Neural cell (in vitro differentiated cells): ENCODE data around the gene RRAGD. TPM values are rescaled to one million over a fixed set of nuclear protein-coding genes. Genes with fewer than 3 reads are reported as not detected.

ENCODE experiments used
- H2AFZ ChIP-seq: fragments of 200-600, 300-800 bp; sonication (generic), shearing (Covaris generic); 2 replicates; pipeline ENCODE4 v1.6.0; 2014; ENCODE audit warnings: low read depth, mild to moderate bottlenecking, antibody characterized with exemption, low read length, moderate library complexity
- H3F3A ChIP-seq: fragments of 200-600 bp; shearing (Covaris generic); 2 replicates; pipeline ENCODE4 v1.6.1; 2016; ENCODE audit warnings: mild to moderate bottlenecking, moderate library complexity, mixed read lengths, antibody characterized with exemption, low read length; ENCODE audit not compliant: insufficient read depth, poor library complexity, severe bottlenecking
- H3K27ac ChIP-seq: fragments of 200-600, 300-800 bp; sonication (generic), shearing (Covaris generic); 2 replicates; pipeline ENCODE4 v1.5.1; 2014; ENCODE audit warnings: mild to moderate bottlenecking, low read length, moderate library complexity
- H3K27me3 ChIP-seq: fragments of 300-800, 200-600 bp; sonication (generic), shearing (Covaris generic); 2 replicates; pipeline ENCODE4 v1.6.0; 2014; ENCODE audit warnings: mild to moderate bottlenecking, low read depth, low read length, moderate library complexity; ENCODE audit not compliant: insufficient read depth
- H3K36me3 ChIP-seq: fragments of 300-800, 200-600 bp; sonication (generic), shearing (Covaris generic); 2 replicates; pipeline ENCODE4 v1.5.1; 2014; ENCODE audit warnings: mild to moderate bottlenecking, antibody characterized with exemption, low read length, moderate library complexity; ENCODE audit not compliant: insufficient read depth
- H3K4me2 ChIP-seq: fragments of 300-800, 200-600 bp; sonication (generic), shearing (Covaris generic); 2 replicates; pipeline ENCODE4 v1.6.0; 2014; ENCODE audit warnings: mild to moderate bottlenecking, low read length
- H3K4me3 ChIP-seq: fragments of 300-800, 200-600 bp; sonication (generic), shearing (Covaris generic); 2 replicates; pipeline ENCODE4 v1.5.1; 2014; ENCODE audit warnings: mild to moderate bottlenecking, low read length, moderate library complexity
- H3K79me2 ChIP-seq: fragments of 200-600 bp; shearing (Covaris generic); replicated peaks from 2 replicates; pipeline ENCODE4 v1.6.0; 2014; ENCODE audit warnings: mild to moderate bottlenecking, low read length, moderate library complexity; ENCODE audit not compliant: insufficient read depth
- H3K9ac ChIP-seq: fragments of 300-800, 200-600 bp; sonication (generic), shearing (Covaris generic); 2 replicates; pipeline ENCODE4 v1.6.1; 2016; ENCODE audit warnings: mild to moderate bottlenecking, low read length, mixed read lengths
- H3K9me2 ChIP-seq: fragments of 200-600 bp; shearing (Covaris generic); 2 replicates; pipeline ENCODE4 v1.6.1; 2016; ENCODE audit warnings: mild to moderate bottlenecking, low read length, mixed read lengths; ENCODE audit not compliant: insufficient read depth
- H3K9me3 ChIP-seq: fragments of 200-600, 300-800 bp; sonication (generic), shearing (Covaris generic); 2 replicates; pipeline ENCODE4 v1.6.1; 2016; ENCODE audit warnings: mild to moderate bottlenecking, mixed run types, low read length, moderate library complexity, mixed read lengths
- H4K20me1 ChIP-seq: fragments of 200-600 bp; shearing (Covaris generic); 2 replicates; pipeline ENCODE4 v1.6.1; 2016; ENCODE audit warnings: mild to moderate bottlenecking, mixed run types; ENCODE audit not compliant: insufficient read depth
- EP300 ChIP-seq: fragments of 450-650 bp; conservative IDR thresholded peaks from 2 replicates; pipeline ENCODE4 v1.6.1; 2014; ENCODE audit warnings: antibody characterized with exemption, mild to moderate bottlenecking, moderate library complexity; ENCODE audit not compliant: poor library complexity, severe bottlenecking
- EZH2 ChIP-seq: fragments of 200-600, 300-800 bp; shearing (Covaris generic), sonication (generic); IDR thresholded peaks from 2 replicates; pipeline ENCODE4 v1.6.1; 2014; ENCODE audit warnings: antibody characterized with exemption, low read length, borderline replicate concordance, mild to moderate bottlenecking; ENCODE audit not compliant: insufficient read depth, poor library complexity, severe bottlenecking
- MXI1 ChIP-seq: fragments of 450-650 bp; conservative IDR thresholded peaks from 2 replicates; pipeline ENCODE4 v1.6.1; 2014; ENCODE audit warnings: antibody characterized with exemption, mild to moderate bottlenecking; ENCODE audit not compliant: poor library complexity, severe bottlenecking
- POLR2AphosphoS5 ChIP-seq: IDR thresholded peaks from 2 replicates; pipeline ENCODE4 v1.6.1; 2012
- RAD21 ChIP-seq: fragments of 450-650 bp; conservative IDR thresholded peaks from 2 replicates; pipeline ENCODE4 v1.6.1; 2014; ENCODE audit warnings: antibody characterized with exemption, mild to moderate bottlenecking, moderate library complexity
- SMC3 ChIP-seq: fragments of 450-650 bp; conservative IDR thresholded peaks from 2 replicates; pipeline ENCODE4 v1.6.1; 2014; ENCODE audit warnings: antibody characterized with exemption, mild to moderate bottlenecking, moderate library complexity; ENCODE audit not compliant: poor library complexity
- TAF1 ChIP-seq: IDR thresholded peaks from 2 replicates; pipeline ENCODE4 v1.6.1; 2012; ENCODE audit warnings: low read depth
- polyA plus RNA-seq: library from polyadenylated mRNA; depleted of rRNA; stranded (reverse); fragments of >200 nt; gene quantifications from 2 replicates; pipeline ENCODE4 v1.2.3, GENCODE V29; 2014
- TF ChIP-seq, protein P1 (sequence below): fragments of 450-650 bp; IDR thresholded peaks from 2 replicates; pipeline ENCODE4 v1.5.1; 2014; ENCODE audit warnings: antibody characterized with exemption, mild to moderate bottlenecking, moderate library complexity; ENCODE audit not compliant: poor library complexity, severe bottlenecking
- TF ChIP-seq, protein P2 (sequence below): IDR thresholded peaks from 2 replicates; pipeline ENCODE4 v1.6.1; 2012; ENCODE audit warnings: borderline replicate concordance

Gene RRAGD
- polyA plus RNA-seq, 1 donor from 2014 or later: 34.1 TPM

- Histone ChIP-seq H2AFZ (no peak overlapping the region), H3K27me3 (no peaks in the 10 kb centered on the region), H3K4me2 (no peak overlapping the region), H3K36me3 (no peaks in the 10 kb centered on the region), H3K9me2 (no peaks in the 10 kb centered on the region), H4K20me1 (no peaks in the 10 kb centered on the region), H3K9ac (no peak overlapping the region), H3K79me2 (peaks cover 14% of the 10 kb centered on the region), H3F3A (no peaks in the 10 kb centered on the region), H3K27ac (no peak overlapping the region), H3K9me3 (no peaks in the 10 kb centered on the region), H3K4me3 (no peak overlapping the region)
- TF ChIP-seq MXI1 (no peak), SMC3 (no peak), EP300 (no peak), POLR2AphosphoS5 (no peak), TAF1 (no peak)
- TF ChIP-seq, protein P1, sequence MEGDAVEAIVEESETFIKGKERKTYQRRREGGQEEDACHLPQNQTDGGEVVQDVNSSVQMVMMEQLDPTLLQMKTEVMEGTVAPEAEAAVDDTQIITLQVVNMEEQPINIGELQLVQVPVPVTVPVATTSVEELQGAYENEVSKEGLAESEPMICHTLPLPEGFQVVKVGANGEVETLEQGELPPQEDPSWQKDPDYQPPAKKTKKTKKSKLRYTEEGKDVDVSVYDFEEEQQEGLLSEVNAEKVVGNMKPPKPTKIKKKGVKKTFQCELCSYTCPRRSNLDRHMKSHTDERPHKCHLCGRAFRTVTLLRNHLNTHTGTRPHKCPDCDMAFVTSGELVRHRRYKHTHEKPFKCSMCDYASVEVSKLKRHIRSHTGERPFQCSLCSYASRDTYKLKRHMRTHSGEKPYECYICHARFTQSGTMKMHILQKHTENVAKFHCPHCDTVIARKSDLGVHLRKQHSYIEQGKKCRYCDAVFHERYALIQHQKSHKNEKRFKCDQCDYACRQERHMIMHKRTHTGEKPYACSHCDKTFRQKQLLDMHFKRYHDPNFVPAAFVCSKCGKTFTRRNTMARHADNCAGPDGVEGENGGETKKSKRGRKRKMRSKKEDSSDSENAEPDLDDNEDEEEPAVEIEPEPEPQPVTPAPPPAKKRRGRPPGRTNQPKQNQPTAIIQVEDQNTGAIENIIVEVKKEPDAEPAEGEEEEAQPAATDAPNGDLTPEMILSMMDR: no peak
- TF ChIP-seq, protein P2, sequence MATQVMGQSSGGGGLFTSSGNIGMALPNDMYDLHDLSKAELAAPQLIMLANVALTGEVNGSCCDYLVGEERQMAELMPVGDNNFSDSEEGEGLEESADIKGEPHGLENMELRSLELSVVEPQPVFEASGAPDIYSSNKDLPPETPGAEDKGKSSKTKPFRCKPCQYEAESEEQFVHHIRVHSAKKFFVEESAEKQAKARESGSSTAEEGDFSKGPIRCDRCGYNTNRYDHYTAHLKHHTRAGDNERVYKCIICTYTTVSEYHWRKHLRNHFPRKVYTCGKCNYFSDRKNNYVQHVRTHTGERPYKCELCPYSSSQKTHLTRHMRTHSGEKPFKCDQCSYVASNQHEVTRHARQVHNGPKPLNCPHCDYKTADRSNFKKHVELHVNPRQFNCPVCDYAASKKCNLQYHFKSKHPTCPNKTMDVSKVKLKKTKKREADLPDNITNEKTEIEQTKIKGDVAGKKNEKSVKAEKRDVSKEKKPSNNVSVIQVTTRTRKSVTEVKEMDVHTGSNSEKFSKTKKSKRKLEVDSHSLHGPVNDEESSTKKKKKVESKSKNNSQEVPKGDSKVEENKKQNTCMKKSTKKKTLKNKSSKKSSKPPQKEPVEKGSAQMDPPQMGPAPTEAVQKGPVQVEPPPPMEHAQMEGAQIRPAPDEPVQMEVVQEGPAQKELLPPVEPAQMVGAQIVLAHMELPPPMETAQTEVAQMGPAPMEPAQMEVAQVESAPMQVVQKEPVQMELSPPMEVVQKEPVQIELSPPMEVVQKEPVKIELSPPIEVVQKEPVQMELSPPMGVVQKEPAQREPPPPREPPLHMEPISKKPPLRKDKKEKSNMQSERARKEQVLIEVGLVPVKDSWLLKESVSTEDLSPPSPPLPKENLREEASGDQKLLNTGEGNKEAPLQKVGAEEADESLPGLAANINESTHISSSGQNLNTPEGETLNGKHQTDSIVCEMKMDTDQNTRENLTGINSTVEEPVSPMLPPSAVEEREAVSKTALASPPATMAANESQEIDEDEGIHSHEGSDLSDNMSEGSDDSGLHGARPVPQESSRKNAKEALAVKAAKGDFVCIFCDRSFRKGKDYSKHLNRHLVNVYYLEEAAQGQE: no peak
These were observed 54.7 kb downstream of the RRAGD start for GRCh38 chr6:89357390-89357789.

DNA sequence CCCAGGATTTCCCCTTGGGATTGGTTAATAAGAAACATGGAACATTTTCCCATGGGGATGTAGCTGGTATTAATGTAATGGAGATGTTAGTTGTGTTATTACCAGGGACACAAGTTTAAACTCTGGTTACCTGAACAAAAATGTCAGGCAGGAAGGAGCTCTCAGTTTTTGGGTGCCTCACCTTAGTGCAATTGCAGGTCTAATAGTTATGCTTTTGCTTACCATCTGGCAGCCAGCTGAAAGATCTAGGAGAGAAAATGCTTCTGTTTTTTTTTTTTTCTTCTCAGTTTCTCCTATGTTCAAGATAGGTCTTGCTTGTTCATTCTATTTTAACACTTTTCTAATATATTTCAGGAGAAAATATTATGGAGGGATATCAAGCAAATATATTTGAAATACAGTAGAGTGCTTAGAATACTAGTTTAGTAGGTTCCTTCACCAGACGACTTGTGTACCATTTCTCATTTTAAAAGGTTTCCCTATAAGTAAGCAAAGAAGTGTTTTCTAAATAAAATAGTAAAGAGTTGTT, 55.4 kb downstream of the RRAGD start:
- Histone ChIP-seq H3K9ac (no peak overlapping the region), H3K27ac (no peak overlapping the region), H3K36me3 (no peaks in the 10 kb centered on the region), H4K20me1 (no peaks in the 10 kb centered on the region), H3F3A (no peaks in the 10 kb centered on the region), H3K27me3 (no peaks in the 10 kb centered on the region), H3K9me2 (no peaks in the 10 kb centered on the region), H2AFZ (no peak overlapping the region), H3K4me3 (no peak overlapping the region), H3K79me2 (peaks cover 19% of the 10 kb centered on the region), H3K9me3 (no peaks in the 10 kb centered on the region), H3K4me2 (no peak overlapping the region)
- TF ChIP-seq EP300 (no peak), EZH2 (no peak), RAD21 (no peak), TAF1 (no peak), MXI1 (no peak), POLR2AphosphoS5 (no peak), SMC3 (no peak)
- TF ChIP-seq, protein P1: no peak
- TF ChIP-seq, protein P2: no peak
